SK-N-SH (cell line): ENCODE data around the gene CCDC112. TPM values are rescaled to one million over a fixed set of nuclear protein-coding genes. Genes with fewer than 3 reads are reported as not detected.

Experiments used
- CTCF ChIA-PET: fragments of 300-600, 350-600 bp; formaldehyde crosslinking; extraction: SDS; loops from one replicate; lab custom pipeline; 2021; lab: Yijun Ruan, JAX
- POLR2A ChIA-PET: fragments of 350-600 bp; sonication (Branson Sonifier 250); formaldehyde crosslinking; extraction: SDS; loops from one replicate; lab custom pipeline; 2020; ENCODE audit warnings: antibody characterized with exemption, inconsistent platforms; lab: Yijun Ruan, JAX
- DNase-seq: peaks from one replicate; pipeline ENCODE4 v3.0.0; 2012
- H2AFZ ChIP-seq: fragments of 200-600 bp; sonication (generic); 2 replicates; pipeline ENCODE4 v1.8.1; 2016; ENCODE audit warnings: antibody characterized with exemption, mild to moderate bottlenecking, low read depth
- H3F3A ChIP-seq: fragments of 200-600 bp; sonication (generic); replicated peaks from 2 replicates; pipeline ENCODE3; 2016; ENCODE audit warnings: antibody characterized with exemption, mild to moderate bottlenecking; ENCODE audit not compliant: insufficient read depth
- H3K27ac ChIP-seq, 2 experiments: fragments of 200-500 bp in 1 of 2; fragments of 200-600 bp in 1 of 2; sonication (Bioruptor generic) in 1 of 2; sonication (generic), shearing (Covaris generic) in 1 of 2; 2 replicates each; pipeline versions ENCODE4 v1.5.1 to v1.6.1; 2014 to 2016; ENCODE audit warnings: low read depth in 2 of 2, inconsistent platforms in 1 of 2, low read length in 1 of 2, mild to moderate bottlenecking in 1 of 2, mixed read lengths in 1 of 2
- H3K27me3 ChIP-seq: fragments of 200-600 bp; sonication (generic), shearing (Covaris generic); 2 replicates; pipeline ENCODE4 v1.6.1; 2016; ENCODE audit warnings: mixed run types; ENCODE audit not compliant: insufficient read depth
- H3K36me3 ChIP-seq, 2 experiments: fragments of 200-500 bp in 1 of 2; fragments of 200-600 bp in 1 of 2; sonication (Bioruptor generic) in 1 of 2; sonication (generic) in 1 of 2; replicated peaks in 1 of 2; 2 replicates each; pipeline versions ENCODE3 to v1.5.1; 2014 to 2016; ENCODE audit warnings: low read length in 1 of 2, mild to moderate bottlenecking in 1 of 2; ENCODE audit not compliant: insufficient read depth in 2 of 2, control insufficient read depth in 1 of 2
- H3K4me1 ChIP-seq, 2 experiments: fragments of 200-500 bp in 1 of 2; fragments of 200-600 bp in 1 of 2; sonication (Bioruptor generic) in 1 of 2; sonication (generic), shearing (Covaris generic) in 1 of 2; 2 replicates each; pipeline versions ENCODE4 v1.5.1 to v1.6.1; 2014 to 2016; ENCODE audit warnings: low read depth in 1 of 2, low read length in 1 of 2, mixed run types in 1 of 2; ENCODE audit not compliant: insufficient read depth in 2 of 2, control insufficient read depth in 1 of 2
- H3K4me2 ChIP-seq: fragments of 200-600 bp; sonication (generic), shearing (Covaris generic); 2 replicates; pipeline ENCODE4 v1.6.1; 2017; ENCODE audit warnings: mixed run types
- H3K4me3 ChIP-seq, 2 experiments: fragments of 200-500 bp in 1 of 2; fragments of 200-600 bp in 1 of 2; sonication (Bioruptor generic) in 1 of 2; sonication (generic), shearing (Covaris generic) in 1 of 2; 2 replicates each; pipeline versions ENCODE4 v1.5.1 to v1.8.1; 2014 to 2016; ENCODE audit warnings: low read depth in 2 of 2, inconsistent platforms in 1 of 2, low read length in 1 of 2, mild to moderate bottlenecking in 1 of 2, mixed read lengths in 1 of 2, moderate library complexity in 1 of 2
- H3K79me2 ChIP-seq: fragments of 200-600 bp; sonication (generic); 2 replicates; pipeline ENCODE4 v1.8.1; 2017; ENCODE audit warnings: mild to moderate bottlenecking; ENCODE audit not compliant: insufficient read depth
- H3K9ac ChIP-seq: fragments of 200-600 bp; sonication (generic); 2 replicates; pipeline ENCODE4 v1.6.1; 2017; ENCODE audit warnings: mixed run types
- H3K9me2 ChIP-seq: fragments of 200-600 bp; sonication (generic); 2 replicates; pipeline ENCODE4 v1.6.1; 2017; ENCODE audit warnings: mixed run types
- H3K9me3 ChIP-seq: fragments of 200-600 bp; sonication (generic); 2 replicates; pipeline ENCODE4 v1.6.1; 2017; ENCODE audit warnings: mixed run types, mild to moderate bottlenecking, moderate library complexity
- H4K20me1 ChIP-seq: fragments of 200-600 bp; sonication (generic); 2 replicates; pipeline ENCODE4 v1.6.1; 2017; ENCODE audit warnings: mild to moderate bottlenecking, mixed run types; ENCODE audit not compliant: insufficient read depth
- CTCF ChIP-seq: fragments of 200-600 bp; sonication (generic); IDR thresholded peaks from 2 replicates; pipeline ENCODE4 v1.6.1; 2017; ENCODE audit warnings: antibody characterized with exemption, mild to moderate bottlenecking, moderate library complexity
- ELF1 ChIP-seq: IDR thresholded peaks from 2 replicates; pipeline ENCODE4 v1.4.0; 2012
- EP300 ChIP-seq, 2 experiments: IDR thresholded peaks; 2 replicates each; pipeline versions ENCODE4 v1.4.0 to v1.6.1; 2012; ENCODE audit warnings: borderline replicate concordance in 1 of 2, low read depth in 1 of 2, low read length in 1 of 2
- EZH2phosphoT487 ChIP-seq: fragments of 200-600 bp; sonication (generic); IDR thresholded peaks from 2 replicates; pipeline ENCODE4 v1.6.1; 2017; ENCODE audit warnings: low read depth, mixed run types, mild to moderate bottlenecking, antibody characterized with exemption, moderate library complexity, borderline replicate concordance
- FOSL2 ChIP-seq: IDR thresholded peaks from 2 replicates; pipeline ENCODE4 v1.4.0; 2012; ENCODE audit warnings: low read depth, mild to moderate bottlenecking, moderate library complexity, borderline replicate concordance
- FOXM1 ChIP-seq: IDR thresholded peaks from 2 replicates; pipeline ENCODE4 v1.4.0; 2012; ENCODE audit warnings: low read depth, mild to moderate bottlenecking
- GABPA ChIP-seq: IDR thresholded peaks from 2 replicates; pipeline ENCODE4 v1.4.0; 2012; ENCODE audit warnings: low read depth, mild to moderate bottlenecking
- GATA2 ChIP-seq: sonication (generic); formaldehyde crosslinking; IDR thresholded peaks from 2 replicates; pipeline ENCODE4 v1.5.0; 2020; ENCODE audit warnings: mild to moderate bottlenecking, missing genetic modification reagents
- JUND ChIP-seq: IDR thresholded peaks from 2 replicates; pipeline ENCODE4 v1.4.0; 2012
- MEF2A ChIP-seq: IDR thresholded peaks from 2 replicates; pipeline ENCODE4 v1.4.0; 2012; ENCODE audit warnings: low read depth, borderline replicate concordance
- MXI1 ChIP-seq: IDR thresholded peaks from 2 replicates; pipeline ENCODE4 v1.6.1; 2012; ENCODE audit warnings: mild to moderate bottlenecking, low read depth, low read length, improper control_type of control experiment
- NFIC ChIP-seq: IDR thresholded peaks from 2 replicates; pipeline ENCODE4 v1.4.0; 2012; ENCODE audit warnings: borderline replicate concordance
- PBX3 ChIP-seq: IDR thresholded peaks from 2 replicates; pipeline ENCODE4; 2012
- POLR2AphosphoS5 ChIP-seq: IDR thresholded peaks from 2 replicates; pipeline ENCODE4 v1.6.1; 2012; ENCODE audit warnings: low read depth, low read length
- RAD21 ChIP-seq: IDR thresholded peaks from 2 replicates; pipeline ENCODE4 v1.6.1; 2012; ENCODE audit warnings: mild to moderate bottlenecking, low read length
- SIN3A ChIP-seq: IDR thresholded peaks from 2 replicates; pipeline ENCODE4 v1.6.1; 2012; ENCODE audit warnings: low read depth, mild to moderate bottlenecking, low read length, moderate library complexity, borderline replicate concordance
- SMC3 ChIP-seq: IDR thresholded peaks from 2 replicates; pipeline ENCODE4 v1.6.1; 2012; ENCODE audit warnings: low read depth, low read length, improper control_type of control experiment
- TAF1 ChIP-seq: IDR thresholded peaks from 2 replicates; pipeline ENCODE4 v1.6.1; 2012; ENCODE audit warnings: low read depth, mild to moderate bottlenecking, low read length, moderate library complexity, borderline replicate concordance
- USF2 ChIP-seq: fragments of 150-350 bp; IDR thresholded peaks from 2 replicates; pipeline ENCODE4 v1.6.1; 2017; ENCODE audit warnings: antibody characterized with exemption, low read length, low read depth, borderline replicate concordance
- YY1 ChIP-seq: IDR thresholded peaks from 2 replicates; pipeline ENCODE4 v1.4.0; 2012; ENCODE audit warnings: low read depth, mild to moderate bottlenecking
- WGBS: methylation state at CpG from one replicate; pipeline ENCODE4 v1.1.6; 2017; ENCODE audit warnings: low lambda C conversion rate; 5-methylcytosine and 5-hydroxymethylcytosine counted together
- polyA plus RNA-seq, 3 experiments: library from polyadenylated mRNA; depleted of rRNA; stranded (reverse); fragments of >200 nt; gene quantifications; 2 replicates each; pipeline ENCODE4 v1.2.3, GENCODE V29; 2012

CCDC112 gene
- polyA plus RNA-seq, 1 of the 3 experiments (the other 2 are of a cell fraction) = 2.3 TPM

GRCh38 chr5:115309751-115310370 lies 13.4 kb upstream of the CCDC112 start:
- Histone ChIP-seq H3F3A (peaks cover 3% of the 10 kb centered on the region), H2AFZ (no peak overlapping the region), H3K9ac (no peak overlapping the region), H3K9me2 (no peaks in the 10 kb centered on the region), H3K9me3 (no peaks in the 10 kb centered on the region), H3K27me3 (no peaks in the 10 kb centered on the region), H3K79me2 (no peaks in the 10 kb centered on the region), H3K4me3 (no peak overlapping the region), H3K4me1 (no peaks in the 10 kb centered on the region), H3K27ac (no peak overlapping the region), H3K4me2 (no peak overlapping the region), H4K20me1 (no peaks in the 10 kb centered on the region), H3K36me3 (no peaks in the 10 kb centered on the region)
- WGBS = 0% methylated on average over 1 of the region's 1 CpG
- CTCF ChIA-PET = interaction anchor here (0.6 to 5.6 kb wide), 38 partner anchors 9 to 1225 kb away, joined by 3 to 65 read pairs (median 4); partner anchors contain the start of genes CCDC112, TICAM2 and TMED7
- no peak for TF ChIP-seq GABPA
- TF ChIP-seq MEF2A = no peak
- TF ChIP-seq RAD21 = peak; percentile 78
- peak; percentile 79 for TF ChIP-seq CTCF
- no peak for TF ChIP-seq FOSL2
- TF ChIP-seq ELF1 = no peak
- TF ChIP-seq JUND = no peak
- TF ChIP-seq POLR2AphosphoS5 = no peak
- TF ChIP-seq FOXM1 = no peak
- no peak for TF ChIP-seq TAF1
- TF ChIP-seq YY1 = no peak
- TF ChIP-seq SIN3A = no peak
- TF ChIP-seq SMC3 = peak; percentile 60
- TF ChIP-seq EZH2phosphoT487 = no peak
- TF ChIP-seq EP300 (IDR thresholded peaks at IDR 0.05; ENCODE audit: borderline replicate concordance in 1 of 2, low read depth in 1 of 2, low read length in 1 of 2) = no peak
- POLR2A ChIA-PET = no interaction called here
- no peak for DNase-seq

- H3K36me3 ChIP-seq = no peaks in the 10 kb centered on the region
- no peak overlapping the region for H3K4me3 ChIP-seq
- no peak overlapping the region for H3K27ac ChIP-seq
- POLR2A ChIA-PET = no interaction called here
- DNase-seq = no peak
- no peak overlapping the region for H3K4me2 ChIP-seq
- no peak overlapping the region for H3K9ac ChIP-seq
- no peaks in the 10 kb centered on the region for H3K9me2 ChIP-seq
- no peak overlapping the region for H2AFZ ChIP-seq
- H3K4me1 ChIP-seq = no peaks in the 10 kb centered on the region
- H3K9me3 ChIP-seq = no peaks in the 10 kb centered on the region
- TF ChIP-seq USF2 (no peak), JUND (no peak), NFIC (no peak), PBX3 (no peak), TAF1 (no peak), YY1 (no peak), MXI1 (no peak), GATA2 (CRISPR knock-in tag) (no peak), FOXM1 (no peak)
- CTCF ChIA-PET = interaction anchor here (0.6 to 5.6 kb wide), 36 partner anchors 10 to 1226 kb away, joined by 3 to 65 read pairs (median 4); partner anchors contain the start of genes CCDC112, TICAM2 and TMED7
- peaks cover 3% of the 10 kb centered on the region for H3F3A ChIP-seq
- H4K20me1 ChIP-seq = no peaks in the 10 kb centered on the region
- H3K79me2 ChIP-seq = no peaks in the 10 kb centered on the region
- no peaks in the 10 kb centered on the region for H3K27me3 ChIP-seq
These were observed 12.4 kb upstream of the CCDC112 start for GRCh38 chr5:115308815-115309214.
